NCI-H2196 (cell line): ENCODE results near the gene ELANE.
"Not testable (repeated sequence)": the region's sequence is repeated elsewhere in the genome, so short reads cannot be mapped to it uniquely, and the experiment has no call there.

Experiments
- DNase-seq: peaks from one replicate; lab custom pipeline; 2025; ENCODE audit not compliant: unreplicated experiment; lab: John Stamatoyannopoulos, UW

Gene ELANE

DNA sequence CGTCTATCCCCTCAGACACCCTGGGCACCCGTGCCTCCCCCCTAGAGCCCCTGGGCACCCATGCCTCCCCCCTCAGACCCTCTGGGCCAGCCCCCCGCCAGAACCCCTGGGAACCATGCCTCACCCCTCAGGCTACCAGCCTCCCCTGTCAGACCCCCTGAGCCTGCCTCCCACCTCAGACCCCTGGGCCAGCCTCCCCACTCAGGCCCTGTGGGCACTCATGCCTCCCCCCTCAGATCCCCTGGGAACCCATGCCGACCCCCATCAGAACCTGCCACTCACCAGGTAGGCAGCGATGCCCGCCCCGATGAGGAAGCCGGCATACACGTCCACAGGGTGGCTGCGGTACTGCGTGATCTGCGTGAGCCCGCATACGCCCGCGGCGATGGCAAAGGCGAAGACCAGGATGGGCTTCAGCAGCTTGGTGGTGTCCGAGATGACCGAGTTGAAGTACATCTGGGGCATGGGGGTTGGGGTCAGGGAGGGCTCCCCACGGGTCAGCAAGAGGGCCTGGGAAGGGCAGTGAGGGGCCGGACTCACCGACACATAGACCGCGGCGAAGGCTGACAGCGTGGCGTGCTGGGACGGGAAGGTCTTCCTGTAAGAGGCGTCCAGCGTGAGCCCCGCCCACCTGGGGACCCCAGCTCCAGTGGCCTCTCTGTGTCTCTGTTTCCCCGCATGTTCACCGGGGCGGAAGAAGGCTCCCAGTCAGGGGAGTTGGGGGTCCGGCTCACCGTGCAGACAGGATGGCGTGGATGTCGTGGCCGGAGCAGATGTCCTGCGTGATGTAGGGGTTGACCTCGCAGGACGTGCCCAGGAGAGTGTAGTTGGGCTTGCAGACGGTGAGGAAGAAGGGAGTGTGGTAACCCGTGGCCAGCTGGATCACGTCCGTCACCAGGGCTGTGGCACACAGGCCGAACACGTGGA is 37.7 kb upstream of the ELANE start:
- DNase-seq: no peak

DNA sequence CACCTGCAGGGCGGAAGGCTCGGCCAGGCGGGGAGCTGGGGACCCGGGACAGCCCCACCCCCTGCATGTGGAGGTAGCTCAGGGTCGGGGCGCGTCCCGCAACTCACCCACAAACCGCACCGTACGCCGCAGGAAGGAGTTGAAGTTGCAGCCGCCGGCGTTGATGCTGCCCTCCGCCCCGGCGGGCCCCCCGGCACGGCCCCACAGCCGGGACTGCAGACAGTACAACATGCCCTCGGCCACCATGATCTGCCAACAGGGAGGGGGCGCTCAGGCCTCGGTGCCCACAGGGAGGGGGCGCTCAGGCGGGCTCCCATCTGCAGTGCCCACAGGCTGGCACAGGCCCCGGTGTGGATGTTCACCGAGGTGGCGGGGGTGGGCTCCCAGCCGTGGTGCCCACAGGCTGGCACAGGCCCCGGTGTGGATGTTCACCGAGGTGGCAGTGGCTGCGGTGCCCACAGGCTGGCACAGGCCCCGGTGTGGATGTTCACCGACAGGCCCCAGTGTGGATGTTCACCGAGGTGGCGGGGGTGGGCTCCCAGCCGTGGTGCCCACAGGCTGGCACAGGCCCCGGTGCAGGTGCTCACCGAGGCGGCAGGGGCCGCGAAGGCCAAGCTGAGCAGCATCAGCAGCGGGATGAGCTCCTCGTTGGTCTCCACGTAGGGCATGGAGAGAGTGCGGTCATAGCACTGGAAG is 36.9 kb upstream of the ELANE start:
- no peak for DNase-seq

- no peak for DNase-seq
Measured at GRCh38 chr19:815775-816499, 36.2 kb upstream of the ELANE start.

DNA sequence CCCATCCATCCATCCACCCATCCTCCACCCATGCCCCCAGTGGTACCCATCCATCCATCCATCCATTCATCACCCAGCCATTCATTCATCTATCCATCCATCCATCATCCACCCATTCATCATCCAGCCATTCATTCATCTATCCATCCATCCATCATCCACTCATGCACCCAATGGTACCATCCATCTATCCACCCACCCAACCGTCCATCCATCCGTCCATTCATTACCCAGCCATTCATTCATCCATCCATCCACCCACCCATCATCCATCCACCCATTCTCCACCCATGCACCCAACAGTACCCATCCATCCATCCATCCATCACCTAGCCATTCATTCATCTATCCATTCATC is 35.6 kb upstream of the ELANE start:
- no peak for DNase-seq

- not testable (repeated sequence) for DNase-seq
Measured at GRCh38 chr19:820212-820611, 31.9 kb upstream of the ELANE start.

DNA sequence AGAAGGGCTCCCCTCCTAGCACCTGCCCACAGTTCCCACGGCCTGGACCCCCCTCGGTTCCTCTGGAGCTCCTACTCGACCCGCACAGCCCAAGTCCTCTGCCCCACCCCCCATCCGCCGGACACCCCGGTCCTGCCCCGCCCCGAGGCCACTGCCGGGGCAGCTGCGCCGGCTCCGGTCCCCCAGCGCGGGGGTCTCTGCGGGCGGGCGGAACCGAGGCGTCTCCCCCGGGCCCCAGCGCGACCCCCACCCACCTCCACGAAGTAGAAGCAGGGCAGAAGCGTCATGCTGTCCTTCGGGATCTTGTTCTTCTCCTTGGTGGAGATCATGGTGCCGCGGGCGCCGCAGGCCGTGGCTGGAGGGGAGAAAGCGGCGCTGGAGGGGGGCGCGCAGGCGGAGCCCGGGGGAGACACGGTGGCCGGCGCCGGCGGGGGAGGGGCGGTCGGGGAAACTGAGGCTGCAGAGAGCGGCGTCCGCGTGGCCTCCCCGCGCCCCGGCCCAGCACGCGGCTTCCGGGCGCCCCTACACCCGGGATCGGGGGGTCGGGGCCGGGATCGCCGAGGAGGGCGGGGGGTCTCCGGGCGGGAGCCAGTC is 30.8 kb upstream of the ELANE start:
- DNase-seq: no peak

- no peak for DNase-seq
Measured at GRCh38 chr19:821825-822503, 30.1 kb upstream of the ELANE start, which contains the start of gene PLPPR3. PLPPR3 (minus strand) TSS chr19:821955; CDS start chr19:821559, 396 bp downstream.

- no peak for DNase-seq
Measured at GRCh38 chr19:823565-824121, 28.5 kb upstream of the ELANE start.

- DNase-seq: no peak
Measured at GRCh38 chr19:824885-825284, 27.2 kb upstream of the ELANE start.

- no peak for DNase-seq
Measured at GRCh38 chr19:825897-826644, 26.0 kb upstream of the ELANE start.

DNA sequence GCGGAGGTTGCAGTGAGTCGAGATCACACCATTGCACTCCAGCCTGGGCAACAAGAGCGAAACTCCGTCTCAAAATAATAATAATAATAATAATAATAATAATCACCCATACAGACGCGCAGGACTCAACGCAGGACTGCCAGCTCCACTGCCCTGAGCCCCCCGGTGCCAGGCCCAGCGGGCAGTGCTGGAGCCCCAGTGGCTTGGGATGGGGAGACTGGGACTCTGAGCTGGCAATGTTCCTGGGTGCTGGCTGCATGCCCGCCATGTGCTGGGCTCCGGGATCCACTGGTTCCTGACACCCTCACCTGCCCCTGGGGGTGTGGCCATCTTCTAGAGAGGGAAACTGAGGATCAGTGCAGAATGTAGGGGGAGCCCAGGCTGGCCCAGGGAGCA is 24.8 kb upstream of the ELANE start:
- no peak for DNase-seq

DNA sequence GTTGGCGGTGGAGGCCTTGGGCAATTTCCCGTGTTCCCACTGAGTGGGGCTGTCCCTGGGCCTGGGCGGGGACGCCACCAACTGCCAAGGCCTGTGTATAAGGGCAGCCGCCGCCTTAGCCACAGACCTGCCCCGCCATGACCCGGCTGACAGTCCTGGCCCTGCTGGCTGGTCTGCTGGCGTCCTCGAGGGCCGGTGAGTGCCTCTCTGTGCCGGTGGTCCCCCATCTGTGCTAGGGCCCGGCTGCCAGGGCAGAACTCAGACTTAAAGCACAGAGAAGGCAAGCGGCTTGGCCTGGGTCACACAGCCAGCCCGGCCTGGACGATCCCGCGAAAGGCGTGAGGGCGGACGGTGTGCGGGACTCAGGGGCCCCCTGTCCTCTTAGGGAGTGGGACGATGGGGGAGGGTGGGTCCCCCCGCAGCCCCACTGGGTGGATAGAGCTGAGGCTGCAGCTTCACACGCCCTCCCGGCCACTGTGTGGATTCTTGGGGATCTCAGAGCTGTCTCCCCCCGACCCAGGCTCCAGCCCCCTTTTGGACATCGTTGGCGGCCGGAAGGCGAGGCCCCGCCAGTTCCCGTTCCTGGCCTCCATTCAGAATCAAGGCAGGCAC is 24.3 kb upstream of the ELANE start, which contains the start of gene AZU1:
Gene AZU1 (plus strand): TSS at position 128 of the 612 bp plus-strand sequence. CDS start 10 bp downstream, at position 138.
- DNase-seq: no peak

- no peak for DNase-seq
Measured at GRCh38 chr19:829129-829758, 22.9 kb upstream of the ELANE start.

- DNase-seq: no peak
Measured at GRCh38 chr19:831407-832369, 20.4 kb upstream of the ELANE start.

- DNase-seq: no peak
Measured at GRCh38 chr19:834216-834615, 17.9 kb upstream of the ELANE start.

- no peak for DNase-seq
Measured at GRCh38 chr19:835210-835810, 16.8 kb upstream of the ELANE start.
